ENCODE data around the gene SUGCT.

GRCh38 chr7:40202851-40203250, 68.0 kb downstream of the SUGCT start:
- TF ChIP-seq ETS1 (conservative IDR thresholded peaks at IDR 0.05; ENCODE audit: control insufficient read depth, low read depth, low read length): no peak
- no peak for TF ChIP-seq ZNF274 (IDR thresholded peaks at IDR 0.05; ENCODE audit: borderline replicate concordance, low read depth, low read length)
- TF ChIP-seq ZNF431 (CRISPR knock-in tag; IDR thresholded peaks at IDR 0.05): no peak
- no peak for TF ChIP-seq ZBTB1 (CRISPR knock-in tag; IDR thresholded peaks at IDR 0.05; ENCODE audit: borderline replicate concordance, low read depth)
- TF ChIP-seq CTCF (IDR thresholded peaks at IDR 0.05 in 2 of 3, conservative IDR thresholded peaks at IDR 0.05 in 1 of 3; ENCODE audit: insufficient read depth in 2 of 3, low read depth in 1 of 3, low read length in 3 of 3): no peak
- no peak for TF ChIP-seq MTA2 (IDR thresholded peaks at IDR 0.05; ENCODE audit: low read depth)
- no peak for TF ChIP-seq POLR2A (conservative IDR thresholded peaks at IDR 0.05)

Measured in K562 (cell line).